NCI-H2107 treated with DMSO at 0.1 percent for 48 hours (cell line): ENCODE measurements around the gene GRIA4.
"Not testable (repeated sequence)": the region's sequence is repeated elsewhere in the genome, so short reads cannot be mapped to it uniquely, and the experiment has no call there.

Source experiments
- DNase-seq: peaks from one replicate; lab custom pipeline; 2025; ENCODE audit not compliant: unreplicated experiment; lab: John Stamatoyannopoulos, UW

GRIA4 gene

DNA sequence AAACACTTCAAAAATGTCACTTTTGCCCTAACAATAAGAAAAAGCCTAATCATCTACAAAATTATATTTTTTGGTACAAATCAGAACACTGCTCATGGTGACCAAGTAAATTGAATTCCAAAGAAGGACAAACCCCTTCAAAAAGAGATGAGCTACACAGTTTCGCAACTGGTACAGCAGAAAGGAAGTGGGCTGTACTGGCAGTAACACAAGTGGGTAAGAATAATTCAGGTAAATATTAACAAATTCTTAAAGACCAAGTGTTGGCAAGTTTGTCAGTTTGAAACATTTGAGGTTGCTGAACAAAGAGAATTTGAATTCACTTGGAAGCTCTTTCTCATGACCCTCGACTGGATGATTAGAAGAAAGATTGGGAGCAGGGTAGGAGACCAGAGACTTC, 376.7 kb downstream of the GRIA4 start:
- no peak for DNase-seq

DNA sequence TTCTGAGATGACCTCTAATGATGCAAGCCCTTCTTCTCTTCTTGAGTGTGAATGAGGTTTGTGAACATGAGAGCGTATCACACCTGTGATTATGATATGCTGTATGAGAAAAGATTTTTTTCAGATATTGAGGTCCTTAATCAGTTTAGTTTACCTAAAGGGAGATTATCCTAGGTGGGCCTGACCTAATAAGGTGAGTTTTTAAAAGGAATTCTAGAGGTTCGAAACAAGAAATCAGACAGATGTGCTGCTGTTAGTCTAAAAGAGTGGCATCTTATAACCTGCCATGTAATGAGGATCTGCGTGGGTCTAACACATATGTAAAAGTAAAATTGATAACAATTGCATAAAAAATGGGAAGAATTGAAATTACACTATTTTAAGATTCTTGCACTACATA, 378.3 kb downstream of the GRIA4 start:
- no peak for DNase-seq

DNA sequence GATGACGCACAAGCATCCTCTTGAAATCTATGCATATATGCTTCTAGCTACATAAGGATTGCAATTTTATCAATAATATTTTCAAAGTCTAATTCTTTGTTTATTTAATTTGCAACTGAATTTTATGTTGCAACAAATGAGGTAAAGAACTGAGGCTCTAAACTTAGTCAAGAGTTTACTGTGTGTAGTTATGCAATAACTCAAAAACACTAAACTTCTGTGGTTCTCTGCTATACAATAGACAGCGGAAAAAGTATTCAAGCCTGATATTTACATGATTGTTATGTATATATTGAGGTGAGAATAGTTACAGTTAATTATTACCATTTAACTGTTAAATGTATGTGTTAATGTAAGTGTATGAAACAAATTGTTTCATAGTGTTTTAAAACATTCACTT, 379.3 kb downstream of the GRIA4 start:
- DNase-seq, result no peak

DNA sequence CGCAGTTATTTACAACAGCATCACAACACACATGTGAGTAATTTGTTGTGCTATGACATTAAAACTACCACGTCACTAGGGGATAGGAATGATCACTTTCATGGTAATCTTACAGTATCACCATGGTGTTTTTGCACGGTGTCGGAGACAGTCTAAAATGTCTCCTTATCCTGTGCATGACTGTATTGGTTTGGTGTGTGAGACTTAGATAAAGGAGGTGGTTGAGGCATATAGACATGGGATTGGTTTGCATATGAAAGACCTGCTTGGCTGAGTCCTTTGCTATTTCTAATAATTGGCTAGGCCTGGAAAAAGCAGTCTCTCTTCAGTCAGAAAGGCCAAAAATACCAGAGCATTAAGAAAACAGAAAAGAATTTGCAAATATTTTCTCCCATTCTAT, 382.0 kb downstream of the GRIA4 start:
- DNase-seq, result no peak

DNA sequence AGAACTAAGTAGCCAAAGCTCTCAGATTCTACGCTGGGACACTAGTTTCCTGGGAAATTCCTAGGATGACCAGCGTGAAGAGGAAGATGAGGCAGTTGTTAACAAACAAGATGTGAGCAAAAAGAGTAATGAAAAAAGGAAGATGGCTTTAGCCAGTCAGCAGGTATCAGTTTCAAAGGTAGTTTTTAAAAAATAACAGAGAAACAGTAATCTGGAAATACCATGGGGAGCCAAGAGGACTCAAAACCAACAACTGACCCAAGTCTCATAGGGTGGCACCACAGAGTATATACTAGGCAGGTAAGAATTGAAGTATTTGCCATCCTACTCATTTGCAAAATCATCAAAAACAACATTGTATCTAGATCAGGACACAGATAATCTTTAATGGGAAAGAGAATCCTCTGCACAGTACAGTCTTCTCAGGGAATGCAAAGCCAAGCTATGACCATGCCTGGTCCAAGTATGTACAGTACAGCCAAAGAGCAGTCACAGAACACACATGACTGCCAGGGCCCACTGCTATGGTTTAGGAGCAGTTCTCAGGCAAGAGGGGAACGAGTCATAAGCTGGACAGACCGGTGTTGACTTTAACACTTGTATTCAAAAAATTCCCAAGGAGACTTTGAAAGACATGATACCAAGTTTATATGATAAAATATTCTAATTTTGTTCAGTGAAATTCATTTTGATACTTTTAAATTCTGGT, 391.6 kb downstream of the GRIA4 start:
- DNase-seq, result no peak

DNA sequence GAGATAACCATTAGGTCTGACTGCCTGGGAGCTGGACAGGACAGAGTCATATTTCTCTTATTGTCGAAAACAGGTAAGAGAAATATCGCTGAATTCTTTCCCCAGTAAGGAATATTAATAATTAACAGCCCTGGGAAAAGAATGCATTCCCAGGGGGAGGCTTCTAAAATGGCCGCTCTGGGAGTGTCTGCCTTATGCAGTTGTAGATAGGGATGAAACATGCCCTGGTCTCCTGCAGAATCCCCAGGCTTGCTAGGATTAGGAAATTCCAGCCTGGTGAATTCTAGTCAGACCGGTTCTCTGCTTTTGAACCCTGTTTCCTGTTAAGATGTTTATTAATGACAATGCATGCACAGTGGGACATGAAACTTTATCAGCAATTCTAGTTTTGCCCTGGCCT, 393.2 kb downstream of the GRIA4 start:
- not testable (repeated sequence) for DNase-seq

DNA sequence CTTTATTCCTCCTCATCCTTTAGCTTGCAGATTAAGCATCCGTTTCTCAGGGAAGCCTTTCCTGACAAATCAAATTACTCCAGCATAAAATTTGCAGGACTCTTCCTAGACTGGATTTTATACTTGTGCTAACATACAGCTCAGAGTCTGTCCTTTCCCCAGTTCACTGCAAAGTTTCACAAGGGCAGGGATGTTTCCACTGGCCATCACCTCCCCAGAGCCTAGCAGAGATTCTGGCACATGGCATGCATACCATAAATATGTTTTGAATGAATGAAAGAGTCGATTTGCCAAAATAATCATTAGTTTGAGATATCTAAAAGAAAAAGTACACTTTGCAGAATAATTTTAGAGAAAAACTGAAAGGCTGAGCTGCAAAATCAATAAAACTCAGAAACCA, 401.6 kb downstream of the GRIA4 start:
- DNase-seq, result no peak

DNA sequence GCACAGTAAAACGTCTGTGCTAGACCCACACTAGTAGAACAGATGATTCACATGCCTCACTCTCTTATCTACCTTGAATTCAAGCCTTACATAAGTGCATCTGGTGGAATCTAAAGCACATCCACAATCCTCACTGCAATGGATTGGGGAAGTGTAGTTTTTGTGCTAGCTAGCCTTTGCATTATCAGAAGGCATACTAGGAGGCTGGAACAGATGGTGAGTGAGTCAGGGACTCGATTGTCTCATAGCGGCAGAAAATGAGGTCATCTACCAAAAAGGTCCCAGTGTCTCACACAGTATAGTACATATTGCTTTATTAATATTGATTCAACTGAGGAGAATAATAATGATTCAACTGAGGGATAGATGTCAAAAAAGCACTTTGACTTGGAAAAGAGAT, 402.9 kb downstream of the GRIA4 start:
- DNase-seq, result no peak

DNA sequence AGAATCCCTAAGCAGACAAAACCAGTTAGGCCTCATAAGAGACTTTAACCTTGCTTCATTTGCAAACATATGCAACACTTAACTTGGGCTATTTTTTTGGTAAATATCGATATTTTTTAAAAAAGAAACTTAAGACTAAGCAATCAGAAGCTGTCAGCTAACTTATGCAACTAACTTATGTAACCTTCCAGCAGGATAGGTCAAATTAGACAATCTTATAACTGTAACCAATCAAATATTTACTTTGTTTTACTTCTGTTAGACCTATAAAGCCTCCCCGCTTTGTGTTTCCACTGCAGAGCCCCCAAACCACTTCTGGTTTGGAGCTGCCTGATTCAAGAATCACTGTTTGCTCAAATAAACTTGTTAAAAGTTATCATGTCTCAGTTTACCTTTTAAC, 404.2 kb downstream of the GRIA4 start:
- DNase-seq, result no peak

DNA sequence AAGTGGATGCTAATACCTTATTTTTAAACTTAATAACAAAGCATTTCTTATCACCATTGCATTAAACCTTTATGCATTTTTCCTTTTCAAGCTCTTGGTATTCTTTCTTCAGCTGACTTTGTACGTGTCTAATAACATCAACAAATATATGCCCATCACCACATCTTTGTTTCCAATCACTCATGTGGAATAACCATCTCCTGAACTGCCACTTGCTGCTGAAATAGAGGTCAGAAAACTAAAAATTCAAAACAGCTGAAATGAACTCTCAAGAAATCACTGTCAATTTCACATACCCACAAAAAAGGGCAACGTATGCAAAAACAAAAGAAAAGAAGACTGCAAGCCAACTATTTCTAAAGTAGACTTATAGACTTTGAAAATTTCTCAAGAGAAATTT, 404.7 kb downstream of the GRIA4 start:
- DNase-seq, result no peak

DNA sequence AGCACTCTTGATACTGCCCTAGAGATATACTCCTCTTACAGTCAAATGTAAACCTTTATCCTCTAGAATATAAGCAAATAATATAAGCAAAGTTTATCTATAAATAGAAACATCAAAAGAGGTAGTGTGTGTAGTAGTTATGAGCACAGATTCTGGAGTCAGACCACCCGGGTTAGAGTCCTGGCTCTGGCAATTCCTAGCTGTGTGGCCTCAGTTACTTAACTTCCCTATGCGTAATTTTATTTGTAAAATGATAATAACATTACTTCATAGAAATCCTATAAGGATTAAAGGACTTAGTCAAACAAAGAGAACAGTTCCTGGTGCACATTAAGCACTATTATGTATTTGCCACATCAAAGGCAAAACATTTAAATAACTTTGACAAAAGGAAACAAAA, 405.2 kb downstream of the GRIA4 start:
- DNase-seq, result no peak

DNA sequence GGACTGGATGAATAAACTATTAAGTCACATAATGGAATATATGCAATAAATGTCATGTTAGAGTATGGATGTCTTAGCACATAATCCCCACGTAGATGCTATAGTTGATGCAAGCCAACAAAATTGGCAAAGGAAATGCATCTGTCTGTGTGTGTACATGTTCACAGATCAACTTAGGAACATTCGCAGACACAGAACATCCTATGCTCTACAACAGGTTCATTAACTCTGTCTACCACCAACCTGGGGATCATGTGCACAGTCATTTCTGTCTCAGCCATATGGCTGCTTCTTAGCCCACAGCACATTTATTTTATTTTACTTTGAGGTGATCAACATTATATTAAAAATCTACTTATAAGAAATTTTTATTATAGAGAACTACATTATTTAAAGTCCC, 407.2 kb downstream of the GRIA4 start:
- no peak for DNase-seq

DNA sequence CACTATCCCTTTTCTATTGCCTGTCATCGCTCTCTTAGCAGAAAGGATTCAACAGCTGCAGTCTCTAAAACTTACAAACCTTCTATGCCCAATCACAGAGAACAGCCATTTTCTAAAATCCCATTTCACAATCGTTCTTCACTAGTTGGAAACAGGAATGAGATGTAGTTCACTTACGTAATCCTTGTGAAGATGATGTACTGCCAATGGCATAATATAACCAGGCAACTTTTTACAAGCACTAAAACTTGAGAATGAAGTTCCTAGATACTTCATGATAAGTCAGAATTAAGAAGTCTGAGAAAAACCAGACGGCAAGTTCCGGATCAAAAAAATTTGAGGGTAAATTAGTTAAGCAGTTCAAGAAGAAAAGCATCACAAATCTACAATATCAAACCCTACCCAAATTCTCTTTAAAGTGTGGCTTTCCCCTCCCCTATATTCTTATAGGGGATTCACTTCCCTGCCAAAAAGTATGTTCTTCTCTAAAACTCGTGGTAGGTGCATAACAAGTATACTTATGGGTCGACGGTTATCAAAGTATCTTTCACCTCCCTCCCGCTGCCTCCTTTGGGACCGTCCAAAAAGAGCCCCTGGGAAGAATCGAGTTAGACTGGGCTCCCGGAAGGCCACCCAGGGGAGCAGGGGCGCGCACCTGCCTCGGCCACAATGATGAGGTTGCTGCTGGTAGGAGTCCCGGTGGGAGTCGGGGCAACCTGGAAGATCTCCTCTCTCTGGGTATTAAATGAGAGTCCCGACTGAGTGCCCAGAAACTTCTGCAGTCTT, 411.5 kb downstream of the GRIA4 start:
- DNase-seq, result no peak

DNA sequence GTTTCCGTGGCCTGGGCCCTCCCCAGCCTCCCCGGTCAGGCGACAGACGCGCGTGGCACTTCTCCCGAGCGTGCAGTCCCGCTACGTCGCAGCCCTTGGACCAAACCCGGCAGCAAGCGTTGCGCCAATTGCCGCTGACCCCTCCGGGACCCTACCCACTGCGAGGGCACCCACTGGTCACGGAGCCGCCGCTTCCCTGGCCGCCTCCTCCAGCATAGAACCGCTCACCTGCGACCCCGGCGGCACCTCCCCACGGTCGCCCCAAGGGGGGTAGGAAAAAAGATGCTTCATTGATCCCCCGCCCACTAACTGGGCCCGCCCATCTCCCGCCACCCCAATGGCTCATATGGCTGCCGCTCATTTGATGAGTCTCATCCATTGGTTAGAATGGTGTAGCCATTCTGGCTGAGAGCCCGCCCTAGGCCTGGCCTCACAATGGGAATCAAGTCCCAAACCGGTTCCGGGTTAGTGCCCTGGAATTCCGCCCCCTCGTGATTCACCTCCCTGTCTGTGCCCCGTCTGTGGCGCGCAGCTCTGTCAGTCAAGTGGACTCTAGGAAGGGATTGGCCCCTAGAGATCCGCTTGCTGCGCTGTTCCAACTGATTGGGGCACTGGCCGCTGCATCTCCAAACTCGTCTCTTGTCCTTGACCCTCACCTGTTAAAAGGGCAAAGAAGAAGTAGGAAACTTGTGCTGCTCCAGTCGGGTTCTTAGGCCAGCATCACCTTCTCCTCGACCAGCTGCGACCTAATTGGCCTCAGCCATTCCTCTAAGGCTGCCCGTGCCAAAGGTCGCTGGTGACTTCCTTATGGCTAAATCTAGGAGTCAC, 412.3 kb downstream of the GRIA4 start, which contains the start of gene MSANTD4:
TSS of gene MSANTD4 (minus strand) at position 274 of the 828 bp plus-strand sequence. CDS start 11,323 bp downstream, outside the sequence.
- DNase-seq, result peak; percentile 96

DNA sequence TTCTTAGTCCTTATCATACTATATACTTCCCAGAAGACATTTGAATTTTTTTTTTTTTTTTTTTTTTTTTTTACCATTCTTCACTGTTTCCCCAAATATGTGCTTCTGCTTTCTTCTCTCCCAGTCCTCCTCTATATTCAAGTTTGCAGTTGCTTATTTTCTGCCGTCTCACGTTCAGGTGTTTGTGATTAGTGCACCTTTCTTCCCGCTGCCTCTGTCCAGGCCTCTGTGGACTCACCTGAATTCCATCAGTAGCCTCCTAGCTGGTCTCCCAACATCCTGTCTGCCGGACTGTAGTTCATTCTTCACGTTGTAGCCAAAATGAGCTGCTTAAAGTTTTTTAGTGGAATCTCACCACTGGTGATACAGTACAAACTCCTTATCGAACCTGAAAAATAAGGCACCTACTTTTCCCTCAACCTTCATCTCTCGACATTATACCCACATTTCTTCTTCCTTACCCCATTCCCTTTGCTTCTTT, 413.0 kb downstream of the GRIA4 start:
- DNase-seq, result no peak

DNA sequence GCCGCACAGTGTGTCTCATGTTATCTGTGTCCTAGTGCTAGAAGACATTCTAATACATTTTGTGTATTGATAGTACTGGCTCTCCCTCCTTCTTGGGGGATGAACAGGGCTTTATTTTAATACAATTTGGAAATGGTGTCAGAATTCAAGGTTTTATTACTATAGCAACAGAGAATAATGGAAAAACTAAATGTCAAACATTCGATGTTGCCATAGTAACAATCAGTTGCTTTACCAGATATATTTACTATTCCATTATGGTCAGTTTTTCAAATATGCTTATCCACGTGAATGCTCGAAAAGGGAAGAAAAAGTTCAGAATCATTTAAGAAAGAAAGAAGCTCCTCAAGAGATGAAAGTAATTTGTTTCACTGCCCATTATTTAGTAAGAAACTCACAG, 420.7 kb downstream of the GRIA4 start:
- no peak for DNase-seq

DNA sequence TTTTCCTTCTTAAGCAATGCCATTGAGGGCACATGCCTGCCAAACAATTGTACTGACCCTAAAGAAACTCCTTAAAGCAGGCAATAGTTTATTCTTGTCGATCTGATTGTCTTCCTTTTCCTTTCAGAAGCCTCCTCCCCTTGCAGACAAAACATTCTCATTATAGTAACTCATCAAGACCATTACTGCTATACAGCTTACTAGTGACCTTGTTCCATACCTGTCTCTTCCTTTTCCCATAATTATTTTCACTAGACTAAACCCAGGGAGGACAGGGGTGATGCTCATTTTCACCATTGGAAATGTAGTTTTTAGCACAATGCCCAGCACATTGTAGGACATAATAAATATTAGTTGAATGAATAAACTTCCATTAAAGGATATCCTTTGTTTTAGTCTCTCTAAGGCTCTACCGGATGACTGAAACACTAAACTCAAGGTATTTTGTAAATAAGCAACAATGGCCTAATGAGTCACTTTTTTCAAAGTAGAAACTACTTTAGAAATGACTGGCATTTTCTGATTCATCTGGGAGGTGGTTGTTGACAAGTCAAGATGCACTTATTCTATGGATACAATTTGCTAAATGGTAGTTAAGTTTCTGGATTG, 421.4 kb downstream of the GRIA4 start:
- DNase-seq, result no peak
